Measurements from ENCODE around the gene NCKAP5. TPM values are rescaled to one million over a fixed set of nuclear protein-coding genes. Genes with fewer than 3 reads are reported as not detected.

Gene NCKAP5
- total RNA-seq, 3 donors from 2014 or later, result 1.9 to 6.3 (median 2.3) TPM

DNA sequence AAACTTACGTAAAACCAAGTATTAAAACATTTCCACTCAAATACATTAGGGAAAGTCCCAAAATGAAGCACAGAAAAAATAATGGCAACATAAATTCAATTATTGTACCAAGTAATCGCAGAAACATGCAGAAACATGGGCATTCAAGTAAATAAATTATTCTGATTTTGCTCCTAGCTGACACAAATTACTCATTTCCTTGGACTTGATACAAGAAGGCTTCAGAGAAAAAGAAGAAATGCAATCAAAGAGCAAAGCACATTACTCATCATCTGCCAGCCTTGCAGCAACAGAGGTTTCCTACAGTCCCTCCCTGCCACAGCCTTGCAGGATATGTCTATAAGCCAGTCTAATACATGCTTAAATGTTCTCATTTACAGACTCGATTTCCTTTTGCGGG lies 458.5 kb downstream of the NCKAP5 start:
- Histone ChIP-seq H3K4me1 (ENCODE audit: low read depth) (no peaks in the 10 kb centered on the region), H3K36me3 (ENCODE audit: low read depth) (no peaks in the 10 kb centered on the region), H3K4me3 (no peak overlapping the region), H3K9me3 (no peaks in the 10 kb centered on the region)
- no peak for TF ChIP-seq CTCF (IDR thresholded peaks at IDR 0.05)
- ATAC-seq, result no peak
- DNase-seq, result no peak
- intact Hi-C loops (cut with DNase I, micrococcal nuclease), result no loop called here

- H3K4me3 ChIP-seq, result no peak overlapping the region
- no peaks in the 10 kb centered on the region for H3K9me3 ChIP-seq
- H3K36me3 ChIP-seq (ENCODE audit: low read depth), result no peaks in the 10 kb centered on the region
- ATAC-seq (no peak), DNase-seq (no peak)
- no peaks in the 10 kb centered on the region for H3K4me1 ChIP-seq (ENCODE audit: low read depth)
- intact Hi-C loops (cut with DNase I, micrococcal nuclease), result no loop called here
- TF ChIP-seq CTCF (IDR thresholded peaks at IDR 0.05), result no peak
Observed at GRCh38 chr2:133107058-133107815, 461.0 kb downstream of the NCKAP5 start.

DNA sequence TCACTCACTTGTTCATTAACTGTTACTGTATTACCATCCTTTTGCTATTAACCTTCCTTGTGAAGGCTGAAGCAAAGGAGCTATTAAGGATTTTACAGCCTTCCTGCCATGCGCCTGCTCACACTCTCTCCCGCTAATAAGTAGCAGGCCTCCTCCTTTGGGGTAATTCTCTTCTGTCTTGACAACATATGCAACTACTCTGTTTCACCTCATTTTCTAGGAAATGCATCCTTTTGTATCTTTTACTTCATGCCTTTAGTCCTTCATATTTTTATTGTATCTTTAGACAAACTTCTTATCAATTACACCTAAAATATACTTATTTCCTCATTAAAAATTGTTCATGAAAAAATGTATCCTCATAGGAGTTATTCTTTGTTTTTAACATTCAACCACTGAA lies 463.4 kb downstream of the NCKAP5 start:
- Histone ChIP-seq H3K4me1 (ENCODE audit: low read depth) (no peaks in the 10 kb centered on the region), H3K36me3 (ENCODE audit: low read depth) (no peaks in the 10 kb centered on the region), H3K4me3 (no peak overlapping the region), H3K9me3 (no peaks in the 10 kb centered on the region)
- no peak for TF ChIP-seq CTCF (IDR thresholded peaks at IDR 0.05)
- ATAC-seq (no peak), DNase-seq (no peak)
- intact Hi-C loops (cut with DNase I, micrococcal nuclease), result no loop called here

- H3K4me3 ChIP-seq, result no peak overlapping the region
- no peaks in the 10 kb centered on the region for H3K9me3 ChIP-seq
- DNase-seq, result no peak
- no peak for ATAC-seq
- no peaks in the 10 kb centered on the region for H3K4me1 ChIP-seq (ENCODE audit: low read depth)
- no peaks in the 10 kb centered on the region for H3K36me3 ChIP-seq (ENCODE audit: low read depth)
- intact Hi-C loops (cut with DNase I, micrococcal nuclease), result no loop called here
- no peak for TF ChIP-seq CTCF (IDR thresholded peaks at IDR 0.05)
Observed at GRCh38 chr2:133098787-133099186, 469.5 kb downstream of the NCKAP5 start.

GRCh38 chr2:133097666-133098065 lies 470.6 kb downstream of the NCKAP5 start:
- ATAC-seq, result no peak
- H3K4me1 ChIP-seq (ENCODE audit: low read depth), result no peaks in the 10 kb centered on the region
- H3K9me3 ChIP-seq, result no peaks in the 10 kb centered on the region
- intact Hi-C loops (cut with DNase I, micrococcal nuclease), result no loop called here
- no peak for DNase-seq
- no peak overlapping the region for H3K4me3 ChIP-seq
- TF ChIP-seq CTCF (IDR thresholded peaks at IDR 0.05), result no peak
- no peaks in the 10 kb centered on the region for H3K36me3 ChIP-seq (ENCODE audit: low read depth)
